ENCODE data around the gene KRTAP12-2. TPM values are rescaled to one million over a fixed set of nuclear protein-coding genes. Genes with fewer than 3 reads are reported as not detected.

The KRTAP12-2 gene
- total and polyA plus RNA-seq, 4 experiments from 2014 or later = not detected

DNA sequence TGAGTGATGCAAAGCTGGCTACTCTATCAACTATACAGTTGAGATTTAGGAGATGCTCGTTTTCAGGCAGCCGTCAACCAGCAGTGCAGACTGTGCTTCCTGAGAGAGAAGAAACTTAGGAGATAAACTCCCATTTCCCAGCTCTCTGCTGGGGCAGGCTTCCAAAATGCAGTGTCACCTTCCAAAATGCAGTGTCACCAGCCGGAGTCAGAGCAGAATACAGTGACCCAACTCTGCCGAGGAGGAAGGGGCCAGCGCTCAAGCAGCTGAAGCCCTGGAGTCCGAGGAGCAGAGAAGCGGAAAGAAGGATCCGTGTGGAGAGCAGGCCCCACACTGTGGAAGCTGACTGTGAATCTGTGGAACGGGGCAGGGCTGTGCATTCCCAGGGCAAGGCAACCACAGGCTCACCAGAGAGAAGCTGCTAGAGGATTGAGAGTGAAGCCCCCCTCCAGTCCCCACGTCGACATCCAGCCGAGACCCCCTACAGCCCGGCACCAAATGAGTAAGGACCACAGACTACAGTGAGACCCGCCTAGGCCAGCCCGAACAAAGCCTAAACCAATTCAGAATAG lies 15.9 kb upstream of the KRTAP12-2 start:
- intact Hi-C loops (cut with micrococcal nuclease) = no loop called here
- Mint-ChIP-seq H3K36me3 (no peaks in the 10 kb centered on the region), H3K4me3 (no peak overlapping the region), H3K4me1 (peaks cover 0 to 7% (median 4%) of the 10 kb centered on the region in 4 donors), H3K27me3 (peaks cover 3 to 10% of the 10 kb centered on the region in 2 donors), H3K27ac (no peak overlapping the region), H3K9me3 (peaks cover 0 to 3% (median 0%) of the 10 kb centered on the region in 8 donors)
- H3K9me3 ChIP-seq (ENCODE audit: control insufficient read depth in 1 of 2, low read length in 2 of 2) = no peaks in the 10 kb centered on the region
- no peak overlapping the region for H3K27ac ChIP-seq (ENCODE audit: low read depth, low read length)
- ChIA-PET CTCF (ENCODE audit: partially characterized antibody) (no interaction called here), POLR2A (ENCODE audit: partially characterized antibody) (interaction anchor here (1.0 kb wide), 1 partner anchor 9 kb away, joined by 4 read pairs; no protein-coding TSS in a partner anchor)
- no peaks in the 10 kb centered on the region for H3K36me3 ChIP-seq (ENCODE audit: insufficient read depth, low read length)
- no peak overlapping the region for H3K4me3 ChIP-seq (ENCODE audit: low read length in 2 of 2)
- no peaks in the 10 kb centered on the region for H3K27me3 ChIP-seq (ENCODE audit: insufficient read depth, low read length)
- no peak for DNase-seq
- H3K4me1 ChIP-seq (ENCODE audit: insufficient read depth, low read length) = no peaks in the 10 kb centered on the region

DNA sequence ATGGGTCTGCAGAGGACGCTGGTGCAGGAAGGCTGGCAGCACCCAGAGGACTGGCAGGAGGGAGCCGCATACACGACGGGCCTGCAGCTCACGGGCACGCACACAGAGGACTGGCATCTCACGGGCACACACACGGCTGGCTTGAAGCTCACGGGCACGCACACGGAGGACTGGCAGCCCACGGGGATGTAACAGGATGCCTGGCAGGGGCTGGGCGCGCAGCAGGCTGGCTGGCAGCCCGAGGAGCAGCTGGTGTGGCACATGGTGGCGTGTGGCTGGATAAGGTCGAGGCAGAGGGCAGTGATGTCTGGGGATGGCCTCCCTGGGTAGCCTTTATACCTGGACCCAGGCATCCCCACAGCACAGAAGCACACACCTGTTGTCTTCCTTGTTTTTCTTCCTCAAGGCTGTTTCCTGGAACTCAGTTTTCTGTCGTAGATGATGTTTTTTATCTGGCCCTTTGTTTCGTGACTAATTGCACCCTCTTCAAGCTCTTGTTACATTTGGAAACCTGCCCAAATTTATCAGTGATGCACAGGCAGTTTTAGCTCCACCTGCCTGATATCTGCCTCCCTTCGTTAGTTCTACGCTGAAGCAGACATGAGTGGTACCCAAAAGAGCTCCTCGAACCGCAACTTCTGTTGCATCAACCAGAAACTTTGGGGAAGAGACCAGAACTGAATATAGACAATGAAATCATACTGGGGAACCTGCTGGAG lies 15.3 kb upstream of the KRTAP12-2 start, which contains the start of gene KRTAP12-1:
KRTAP12-1 (minus strand) TSS at position 303 of the 719 bp plus-strand sequence; CDS start at position 263, 40 bp downstream.
- no peak within 1 kb of the TSS for H3K4me3 Mint-ChIP-seq
- Histone ChIP-seq H3K9me3 (ENCODE audit: control insufficient read depth in 1 of 2, low read length in 2 of 2) (no peaks in the 10 kb centered on the region), H3K27ac (ENCODE audit: low read depth, low read length) (no peak within 1 kb of the TSS), H3K27me3 (ENCODE audit: insufficient read depth, low read length) (no peaks in the 10 kb centered on the region), H3K4me3 (ENCODE audit: low read length in 2 of 2) (no peak within 1 kb of the TSS), H3K36me3 (ENCODE audit: insufficient read depth, low read length) (no peaks in the 10 kb centered on the region), H3K4me1 (ENCODE audit: insufficient read depth, low read length) (no peaks in the 10 kb centered on the region)
- ChIA-PET POLR2A (ENCODE audit: partially characterized antibody) (interaction anchor here (1.0 to 1.2 kb wide), 2 partner anchors 9 to 24 kb away, joined by 3 to 4 read pairs; partner anchors contain the start of gene KRTAP12-3), CTCF (ENCODE audit: partially characterized antibody) (no interaction called here)
- no peak within 1 kb of the TSS for H3K27ac Mint-ChIP-seq
- no peaks in the 10 kb centered on the region for H3K36me3 Mint-ChIP-seq
- H3K4me1 Mint-ChIP-seq = peaks cover 0 to 7% (median 4%) of the 10 kb centered on the region in 4 donors
- no peak for DNase-seq
- peaks cover 3 to 10% of the 10 kb centered on the region in 2 donors for H3K27me3 Mint-ChIP-seq
- intact Hi-C loops (cut with micrococcal nuclease) = no loop called here
- peaks cover 0 to 3% (median 0%) of the 10 kb centered on the region in 8 donors for H3K9me3 Mint-ChIP-seq

DNA sequence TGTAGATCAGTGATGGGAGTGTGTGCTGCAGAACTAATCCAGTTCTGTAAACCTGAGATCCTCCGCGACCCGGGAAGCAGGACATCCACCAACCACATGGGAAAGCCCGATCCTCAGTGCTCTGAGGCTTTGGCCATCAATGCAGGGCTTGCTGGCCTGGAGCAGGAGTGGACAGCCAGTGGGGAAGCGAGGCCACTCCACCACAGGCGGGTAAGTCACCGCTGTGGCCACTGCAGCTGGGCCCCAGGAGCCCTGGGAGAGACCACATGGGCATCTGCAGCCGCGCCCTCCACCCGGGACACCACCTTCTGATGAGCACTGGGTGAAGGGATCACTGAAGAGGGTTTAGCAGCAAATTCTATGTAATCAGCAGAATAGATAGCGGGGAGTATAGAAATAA lies 14.4 kb upstream of the KRTAP12-2 start:
- Mint-ChIP-seq H3K36me3 (no peaks in the 10 kb centered on the region), H3K4me1 (peaks cover 0 to 5% (median 2%) of the 10 kb centered on the region in 4 donors), H3K27me3 (peaks cover 0 to 7% of the 10 kb centered on the region in 2 donors), H3K9me3 (peaks cover 0 to 3% (median 0%) of the 10 kb centered on the region in 8 donors), H3K4me3 (no peak overlapping the region), H3K27ac (no peak overlapping the region)
- POLR2A ChIA-PET (ENCODE audit: partially characterized antibody) = interaction anchor here (1.2 kb wide), 1 partner anchor 23 kb away, joined by 3 read pairs; the partner anchor contains the start of gene KRTAP12-3
- CTCF ChIA-PET (ENCODE audit: partially characterized antibody) = no interaction called here
- Histone ChIP-seq H3K27me3 (ENCODE audit: insufficient read depth, low read length) (no peaks in the 10 kb centered on the region), H3K36me3 (ENCODE audit: insufficient read depth, low read length) (no peaks in the 10 kb centered on the region), H3K27ac (ENCODE audit: low read depth, low read length) (no peak overlapping the region), H3K9me3 (ENCODE audit: control insufficient read depth in 1 of 2, low read length in 2 of 2) (no peaks in the 10 kb centered on the region), H3K4me3 (ENCODE audit: low read length in 2 of 2) (no peak overlapping the region), H3K4me1 (ENCODE audit: insufficient read depth, low read length) (no peaks in the 10 kb centered on the region)
- intact Hi-C loops (cut with micrococcal nuclease) = no loop called here
- DNase-seq = no peak

DNA sequence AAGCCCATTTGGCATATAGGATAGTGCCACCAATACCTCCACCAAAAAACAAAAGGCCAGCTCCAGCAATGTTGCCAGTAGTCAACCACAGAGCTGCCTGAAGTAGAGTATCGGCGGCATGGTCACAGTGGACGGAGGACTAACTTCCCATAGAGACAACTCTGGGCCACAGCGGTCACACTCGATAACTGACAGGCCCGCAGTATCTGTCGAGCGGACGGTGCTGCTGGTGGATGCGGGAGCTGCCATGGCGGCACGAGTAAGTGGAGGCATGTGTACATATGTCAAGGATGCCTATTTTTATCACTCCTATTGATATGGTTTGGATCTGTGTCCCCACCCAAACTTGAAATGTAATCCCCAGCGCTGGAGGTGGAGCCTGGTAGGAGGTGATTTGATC lies 11.2 kb upstream of the KRTAP12-2 start:
- ChIA-PET POLR2A (ENCODE audit: partially characterized antibody) (interaction anchor here (1.3 kb wide), 1 partner anchor 19 kb away, joined by 5 read pairs; the partner anchor contains the start of gene KRTAP12-3), CTCF (ENCODE audit: partially characterized antibody) (interaction anchor here (1.8 kb wide), 1 partner anchor 167 kb away, joined by 4 read pairs; no protein-coding TSS in a partner anchor)
- Mint-ChIP-seq H3K36me3 (peaks cover 0 to 12% of the 10 kb centered on the region in 2 donors), H3K4me3 (no peak overlapping the region), H3K4me1 (peaks cover 0 to 2% (median 0%) of the 10 kb centered on the region in 4 donors), H3K27ac (no peak overlapping the region), H3K27me3 (peaks cover 2% of the 10 kb centered on the region in 2 donors), H3K9me3 (peaks cover 0 to 19% (median 12%) of the 10 kb centered on the region in 8 donors)
- Histone ChIP-seq H3K36me3 (ENCODE audit: insufficient read depth, low read length) (no peaks in the 10 kb centered on the region), H3K27me3 (ENCODE audit: insufficient read depth, low read length) (no peaks in the 10 kb centered on the region), H3K27ac (ENCODE audit: low read depth, low read length) (no peak overlapping the region), H3K4me3 (ENCODE audit: low read length in 2 of 2) (no peak overlapping the region), H3K9me3 (ENCODE audit: control insufficient read depth in 1 of 2, low read length in 2 of 2) (no peaks in the 10 kb centered on the region), H3K4me1 (ENCODE audit: insufficient read depth, low read length) (no peaks in the 10 kb centered on the region)
- intact Hi-C loops (cut with micrococcal nuclease) = no loop called here
- no peak for DNase-seq

DNA sequence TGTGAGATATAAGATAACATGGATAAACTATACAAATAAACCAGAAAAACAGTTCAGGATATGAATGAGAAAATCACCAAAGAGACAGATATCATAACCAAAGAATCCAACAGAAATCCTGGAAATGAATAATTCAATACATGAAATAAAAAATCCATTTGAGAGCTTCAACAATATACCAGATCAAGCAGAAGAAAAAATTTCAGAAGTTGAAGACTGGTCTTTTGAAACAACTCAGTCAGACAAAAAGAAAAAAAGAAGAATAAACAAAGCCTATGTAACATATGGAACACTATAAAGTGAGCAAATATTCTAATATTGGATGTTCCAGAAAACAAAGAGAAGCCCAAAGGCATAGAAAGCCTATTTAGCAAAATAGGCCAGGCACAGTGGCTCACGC lies 5.2 kb upstream of the KRTAP12-2 start:
- ChIA-PET POLR2A (ENCODE audit: partially characterized antibody) (interaction anchor here (0.6 kb wide), 1 partner anchor 8 kb away, joined by 3 read pairs; no protein-coding TSS in a partner anchor), CTCF (ENCODE audit: partially characterized antibody) (no interaction called here)
- no peak for DNase-seq
- intact Hi-C loops (cut with micrococcal nuclease) = no loop called here
- Histone ChIP-seq H3K9me3 (ENCODE audit: control insufficient read depth in 1 of 2, low read length in 2 of 2) (no peaks in the 10 kb centered on the region), H3K27ac (ENCODE audit: low read depth, low read length) (no peak overlapping the region), H3K27me3 (ENCODE audit: insufficient read depth, low read length) (no peaks in the 10 kb centered on the region), H3K4me3 (ENCODE audit: low read length in 2 of 2) (no peak overlapping the region), H3K36me3 (ENCODE audit: insufficient read depth, low read length) (no peaks in the 10 kb centered on the region), H3K4me1 (ENCODE audit: insufficient read depth, low read length) (no peaks in the 10 kb centered on the region)
- peaks cover 0 to 43% (median 29%) of the 10 kb centered on the region in 8 donors for H3K9me3 Mint-ChIP-seq
- H3K27me3 Mint-ChIP-seq = peaks cover 2% of the 10 kb centered on the region in 2 donors
- H3K4me1 Mint-ChIP-seq = no peaks in the 10 kb centered on the region
- peaks cover 3 to 21% of the 10 kb centered on the region in 2 donors for H3K36me3 Mint-ChIP-seq
- H3K27ac Mint-ChIP-seq = peak overlapping the region in 1 of 7 donors; percentile 27
- no peak overlapping the region for H3K4me3 Mint-ChIP-seq

DNA sequence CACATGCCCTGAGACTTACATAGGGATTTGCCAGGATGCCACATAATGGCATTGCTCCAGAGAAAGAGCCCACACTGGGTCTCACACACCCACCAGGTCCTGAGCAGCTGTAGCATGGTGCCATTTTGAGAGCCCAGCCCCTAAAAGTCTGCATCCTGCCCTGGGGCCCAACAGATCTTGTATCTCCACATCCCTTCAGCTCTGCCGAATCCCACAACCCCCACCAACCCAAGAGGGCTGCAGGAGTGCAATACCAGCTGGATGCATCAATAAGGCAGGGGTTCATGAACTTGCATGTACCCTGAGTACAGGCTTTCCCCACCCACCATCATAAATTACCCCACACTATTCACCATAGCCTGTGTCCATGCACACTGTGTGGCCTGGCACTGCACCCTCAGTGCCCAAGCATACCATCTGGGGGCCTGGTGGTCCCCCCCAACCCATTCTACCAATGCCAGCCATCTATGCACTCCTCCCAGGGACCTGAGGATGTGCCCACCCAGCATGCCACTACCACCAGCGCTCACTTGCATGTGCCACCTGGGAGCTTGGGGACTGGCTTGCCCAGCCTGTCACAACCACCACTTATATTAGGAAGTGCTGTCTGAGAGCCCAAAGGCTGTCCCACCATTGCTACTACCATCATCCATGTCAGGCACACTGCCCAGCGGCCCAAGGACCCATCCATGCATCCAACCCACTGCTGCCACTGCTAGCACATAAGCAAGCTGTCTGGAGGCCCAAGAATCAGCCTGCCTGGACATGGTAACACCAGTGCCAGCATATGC lies 4.1 kb upstream of the KRTAP12-2 start:
- ChIA-PET CTCF (ENCODE audit: partially characterized antibody) (interaction anchor here (1.2 to 1.5 kb wide), 2 partner anchors 12 to 17 kb away, joined by 3 to 5 read pairs; no protein-coding TSS in a partner anchor), POLR2A (ENCODE audit: partially characterized antibody) (no interaction called here)
- H3K4me1 ChIP-seq (ENCODE audit: insufficient read depth, low read length) = no peaks in the 10 kb centered on the region
- no peak overlapping the region for H3K27ac Mint-ChIP-seq
- H3K27ac ChIP-seq (ENCODE audit: low read depth, low read length) = no peak overlapping the region
- H3K9me3 Mint-ChIP-seq = peaks cover 0 to 42% (median 29%) of the 10 kb centered on the region in 8 donors
- H3K4me3 ChIP-seq (ENCODE audit: low read length in 2 of 2) = no peak overlapping the region
- H3K27me3 ChIP-seq (ENCODE audit: insufficient read depth, low read length) = no peaks in the 10 kb centered on the region
- no peaks in the 10 kb centered on the region for H3K9me3 ChIP-seq (ENCODE audit: control insufficient read depth in 1 of 2, low read length in 2 of 2)
- no peak overlapping the region for H3K4me3 Mint-ChIP-seq
- H3K36me3 ChIP-seq (ENCODE audit: insufficient read depth, low read length) = no peaks in the 10 kb centered on the region
- H3K27me3 Mint-ChIP-seq = peaks cover 2% of the 10 kb centered on the region in 2 donors
- intact Hi-C loops (cut with micrococcal nuclease) = no loop called here
- DNase-seq = no peak
- H3K36me3 Mint-ChIP-seq = peaks cover 3 to 21% of the 10 kb centered on the region in 2 donors
- peaks cover 0 to 4% (median 0%) of the 10 kb centered on the region in 4 donors for H3K4me1 Mint-ChIP-seq

Data from CD4-positive, alpha-beta memory T cell (primary cell).